Measurements from ENCODE around the gene MRRF.
"Not testable (repeated sequence)": the region's sequence is repeated elsewhere in the genome, so short reads cannot be mapped to it uniquely, and the experiment has no call there.

MRRF gene

DNA sequence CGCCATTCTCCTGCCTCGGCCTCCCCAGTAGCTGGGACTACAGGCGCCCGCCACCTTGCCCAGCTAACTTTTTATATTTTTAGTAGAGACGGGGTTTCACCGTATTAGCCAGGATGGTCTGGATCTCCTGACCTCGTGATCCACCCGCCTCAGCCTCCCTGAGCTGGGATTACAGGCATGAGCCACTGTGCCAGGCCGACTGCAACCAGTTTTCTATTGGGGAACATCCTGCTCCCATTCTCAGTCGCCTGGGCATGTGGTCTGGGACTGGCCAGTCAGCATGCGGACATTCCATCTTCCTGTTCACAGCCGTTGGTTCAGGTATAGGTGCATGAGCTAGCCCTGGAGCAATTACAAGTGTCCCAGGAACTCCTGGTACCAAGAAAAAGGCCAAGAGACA is 98.4 kb downstream of the MRRF start:
- H3K27me3 Mint-ChIP-seq (ENCODE audit: low read depth); H3K36me3 Mint-ChIP-seq (ENCODE audit: low read depth); H3K27ac Mint-ChIP-seq; H3K4me3 Mint-ChIP-seq; H3K4me1 Mint-ChIP-seq (ENCODE audit: low read depth); H3K9me3 Mint-ChIP-seq: not testable (repeated sequence)

DNA sequence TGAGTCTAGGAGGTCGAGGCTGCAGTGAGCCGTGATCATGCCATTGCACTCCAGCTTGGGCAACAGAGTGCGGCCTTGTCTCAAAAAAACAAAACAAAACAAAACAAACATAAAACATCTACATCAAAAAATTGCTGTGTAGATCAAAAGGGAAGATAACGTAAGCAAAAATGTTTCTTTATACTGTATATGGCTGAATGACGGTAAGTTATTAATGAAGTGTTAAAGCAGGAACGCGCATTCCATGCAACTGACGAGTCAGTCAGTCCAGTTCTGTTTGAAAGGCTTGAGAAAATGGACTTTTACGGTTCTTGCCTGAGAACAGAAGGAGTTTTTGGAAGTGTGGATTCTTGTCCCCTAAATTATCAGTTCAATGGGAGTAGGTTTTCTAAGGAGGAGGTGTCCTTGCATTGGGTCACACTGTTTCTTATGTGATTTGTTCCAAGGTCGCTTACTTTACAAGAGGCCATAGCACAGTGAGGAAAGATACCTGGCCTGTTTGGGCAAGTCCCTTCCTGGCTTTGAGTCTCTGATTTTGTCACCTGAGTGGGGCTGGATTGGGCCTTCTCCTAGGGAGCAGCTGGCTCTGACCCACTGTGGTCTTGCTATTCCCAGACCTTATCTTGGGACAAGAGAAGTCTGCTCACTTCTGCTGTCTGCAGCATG is 99.6 kb downstream of the MRRF start:
- Mint-ChIP-seq H3K36me3 (ENCODE audit: low read depth) (no peaks in the 10 kb centered on the region), H3K4me1 (ENCODE audit: low read depth) (no peaks in the 10 kb centered on the region)

DNA sequence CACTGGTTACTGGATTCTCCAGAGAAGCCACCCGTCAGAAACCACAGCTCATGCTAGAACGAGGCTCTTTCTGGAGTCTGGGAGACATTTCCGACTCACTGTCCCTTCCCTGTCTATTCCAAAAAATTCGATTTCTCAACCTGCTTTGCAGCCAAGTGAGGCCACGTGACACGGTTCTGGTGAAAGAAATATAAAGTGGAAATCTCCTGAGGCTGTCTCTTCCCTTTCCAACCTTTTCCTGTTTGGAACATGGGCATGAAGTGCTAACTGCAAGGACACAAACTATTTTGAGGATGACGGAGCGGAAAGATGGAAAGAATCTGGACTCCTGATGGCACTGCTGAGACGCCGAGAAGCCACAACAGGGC is 100.1 kb downstream of the MRRF start:
- H3K9me3 Mint-ChIP-seq: peaks cover 4% of the 10 kb centered on the region
- no peaks in the 10 kb centered on the region for H3K4me1 Mint-ChIP-seq (ENCODE audit: low read depth)
- no peaks in the 10 kb centered on the region for H3K27me3 Mint-ChIP-seq (ENCODE audit: low read depth)
- H3K27ac Mint-ChIP-seq: no peak overlapping the region
- no peaks in the 10 kb centered on the region for H3K36me3 Mint-ChIP-seq (ENCODE audit: low read depth)
- no peak overlapping the region for H3K4me3 Mint-ChIP-seq

More for the DNA sequence above, 99.6 kb downstream of the MRRF start:
- H3K4me3 Mint-ChIP-seq: no peak overlapping the region
- H3K27ac Mint-ChIP-seq: no peak overlapping the region
- H3K9me3 Mint-ChIP-seq: peaks cover 4% of the 10 kb centered on the region
- no peaks in the 10 kb centered on the region for H3K27me3 Mint-ChIP-seq (ENCODE audit: low read depth)

DNA sequence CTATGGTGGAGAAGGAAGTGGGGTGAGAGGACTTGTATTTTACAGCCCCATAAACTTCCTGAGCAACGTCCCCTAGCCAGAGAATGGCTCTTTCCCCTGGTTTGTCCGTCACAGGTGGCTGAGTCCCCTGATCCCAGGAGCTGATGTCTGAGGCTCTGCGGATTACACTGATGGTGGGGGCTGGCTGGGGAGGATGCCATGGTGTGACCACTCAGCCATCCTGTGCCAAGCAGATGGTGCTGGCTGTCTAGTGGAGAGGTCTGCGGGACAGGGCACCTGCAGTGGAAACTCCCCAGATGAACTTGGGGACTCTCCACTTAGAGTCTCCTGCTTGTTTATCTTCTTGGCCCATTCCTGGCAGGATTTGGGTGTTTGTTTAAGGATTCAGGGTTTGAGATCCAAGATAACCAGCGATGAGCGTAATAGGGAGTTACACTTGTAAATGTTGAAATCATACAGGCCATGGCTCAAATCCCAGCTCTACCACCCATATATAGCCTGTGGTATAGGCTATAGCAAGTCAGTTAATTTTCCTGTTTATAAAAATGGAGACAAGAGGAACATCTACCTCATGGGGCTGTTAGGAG is 101.5 kb downstream of the MRRF start:
- H3K36me3 Mint-ChIP-seq (ENCODE audit: low read depth): no peaks in the 10 kb centered on the region
- H3K9me3 Mint-ChIP-seq: peaks cover 4% of the 10 kb centered on the region
- H3K4me1 Mint-ChIP-seq (ENCODE audit: low read depth): peaks cover 3% of the 10 kb centered on the region
- H3K27ac Mint-ChIP-seq: no peak overlapping the region
- H3K27me3 Mint-ChIP-seq (ENCODE audit: low read depth): peaks cover 4% of the 10 kb centered on the region
- no peak overlapping the region for H3K4me3 Mint-ChIP-seq

DNA sequence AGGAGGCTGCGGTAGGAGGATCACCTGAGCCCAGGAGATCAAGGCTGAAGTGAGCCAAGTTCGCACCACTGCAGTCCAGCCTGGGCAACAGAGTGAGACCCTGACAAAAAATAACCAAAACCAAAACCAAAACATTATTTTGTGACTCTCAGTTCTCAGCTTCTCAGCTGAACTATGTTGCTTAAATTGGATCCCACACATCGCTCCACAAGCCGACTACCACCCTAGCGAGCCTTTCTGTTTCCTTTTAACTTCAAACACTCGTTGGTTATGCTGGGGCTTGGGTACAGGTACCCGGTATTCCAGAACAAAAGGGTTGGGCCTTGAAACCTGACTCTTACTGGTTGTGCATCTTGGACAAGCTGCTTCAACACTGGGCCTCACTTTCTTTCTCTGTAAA is 102.4 kb downstream of the MRRF start:
- Mint-ChIP-seq H3K9me3 (peaks cover 4% of the 10 kb centered on the region), H3K4me3 (no peak overlapping the region), H3K36me3 (ENCODE audit: low read depth) (no peaks in the 10 kb centered on the region), H3K27me3 (ENCODE audit: low read depth) (peaks cover 11% of the 10 kb centered on the region), H3K4me1 (ENCODE audit: low read depth) (peaks cover 8% of the 10 kb centered on the region), H3K27ac (no peak overlapping the region)

DNA sequence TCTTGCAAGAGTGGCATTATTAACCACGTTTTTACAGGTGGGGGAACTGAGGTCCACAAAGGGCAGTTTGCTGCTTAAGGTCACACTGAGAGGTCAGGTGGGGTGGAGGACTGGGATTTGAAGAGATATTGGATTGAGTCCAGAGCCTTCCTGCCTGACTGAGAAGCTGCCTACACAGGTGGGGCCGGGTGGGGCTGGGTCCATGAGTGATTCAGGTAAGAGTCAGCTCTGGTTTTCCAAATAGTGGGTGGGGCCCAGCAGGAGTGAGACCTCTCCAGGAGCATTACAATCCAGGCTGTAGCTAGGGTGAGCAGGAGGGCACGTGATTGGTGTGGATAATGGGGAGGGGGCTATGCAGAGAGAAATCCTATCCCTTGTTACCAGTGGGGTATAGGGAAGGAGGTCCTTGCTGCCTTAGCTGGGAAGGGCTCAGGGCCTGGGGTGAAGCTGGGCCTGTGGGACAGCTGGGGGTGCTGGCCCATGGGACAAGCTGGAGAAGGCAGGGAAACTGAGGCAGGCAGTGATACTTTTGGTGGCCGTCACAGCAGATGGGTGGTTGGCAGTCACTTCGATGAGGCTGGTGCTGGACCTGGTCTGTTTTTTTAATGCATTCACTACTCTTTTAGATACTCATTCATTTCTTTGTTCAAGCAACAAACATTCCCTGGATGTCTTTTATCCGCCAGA is 103.2 kb downstream of the MRRF start:
- peaks cover 4% of the 10 kb centered on the region for H3K9me3 Mint-ChIP-seq
- H3K27me3 Mint-ChIP-seq (ENCODE audit: low read depth): peaks cover 17% of the 10 kb centered on the region
- no peaks in the 10 kb centered on the region for H3K36me3 Mint-ChIP-seq (ENCODE audit: low read depth)
- H3K27ac Mint-ChIP-seq: no peak overlapping the region
- no peak overlapping the region for H3K4me3 Mint-ChIP-seq
- H3K4me1 Mint-ChIP-seq (ENCODE audit: low read depth): peaks cover 8% of the 10 kb centered on the region

DNA sequence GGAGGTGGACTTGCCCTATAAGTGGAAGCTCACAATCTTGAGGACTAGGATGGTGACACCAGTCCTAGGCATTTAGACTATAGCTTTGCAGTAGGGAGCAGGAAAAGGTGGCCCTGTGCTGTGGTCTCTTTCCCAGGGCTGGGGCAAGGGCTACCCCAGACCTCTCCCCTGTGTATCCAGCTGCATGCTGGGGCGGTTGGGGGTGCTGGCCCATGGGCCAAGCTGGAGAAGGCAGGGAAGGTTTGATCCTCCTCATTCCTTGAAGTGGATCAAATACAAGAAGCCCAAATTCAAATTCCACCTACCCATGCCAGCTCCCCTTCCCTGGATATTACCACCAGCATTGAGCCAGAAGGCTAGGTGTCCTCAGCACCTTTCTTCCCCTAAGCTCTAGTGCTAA is 104.0 kb downstream of the MRRF start:
- H3K4me3 Mint-ChIP-seq: no peak overlapping the region
- peaks cover 8% of the 10 kb centered on the region for H3K4me1 Mint-ChIP-seq (ENCODE audit: low read depth)
- H3K9me3 Mint-ChIP-seq: peaks cover 4% of the 10 kb centered on the region
- peaks cover 18% of the 10 kb centered on the region for H3K27me3 Mint-ChIP-seq (ENCODE audit: low read depth)
- H3K36me3 Mint-ChIP-seq (ENCODE audit: low read depth): no peaks in the 10 kb centered on the region
- H3K27ac Mint-ChIP-seq: no peak overlapping the region

DNA sequence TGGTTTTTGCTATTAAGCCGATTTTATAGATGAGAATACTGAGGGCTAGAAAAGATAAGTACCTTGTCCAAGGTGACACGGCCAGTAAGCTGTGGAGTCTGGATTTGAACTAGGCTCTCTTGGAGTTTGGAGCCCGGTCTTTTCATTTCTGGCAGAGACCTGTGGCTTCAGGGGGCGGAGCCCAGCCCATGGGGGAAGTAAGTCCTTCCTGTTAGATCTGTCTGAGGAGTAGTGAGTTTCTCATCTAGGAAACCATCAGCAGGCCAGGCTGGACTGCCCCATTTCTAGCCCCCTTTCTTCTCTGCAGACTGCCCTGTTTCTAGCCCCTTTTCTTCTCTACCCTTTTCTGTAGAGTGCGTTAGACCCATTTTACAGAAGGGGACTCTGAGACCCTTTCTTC is 105.6 kb downstream of the MRRF start:
- Mint-ChIP-seq H3K27me3 (ENCODE audit: low read depth) (peaks cover 18% of the 10 kb centered on the region), H3K4me3 (peak overlapping the region; percentile 59), H3K4me1 (ENCODE audit: low read depth) (peaks cover 8% of the 10 kb centered on the region), H3K27ac (no peak overlapping the region), H3K9me3 (peaks cover 4% of the 10 kb centered on the region), H3K36me3 (ENCODE audit: low read depth) (no peaks in the 10 kb centered on the region)

DNA sequence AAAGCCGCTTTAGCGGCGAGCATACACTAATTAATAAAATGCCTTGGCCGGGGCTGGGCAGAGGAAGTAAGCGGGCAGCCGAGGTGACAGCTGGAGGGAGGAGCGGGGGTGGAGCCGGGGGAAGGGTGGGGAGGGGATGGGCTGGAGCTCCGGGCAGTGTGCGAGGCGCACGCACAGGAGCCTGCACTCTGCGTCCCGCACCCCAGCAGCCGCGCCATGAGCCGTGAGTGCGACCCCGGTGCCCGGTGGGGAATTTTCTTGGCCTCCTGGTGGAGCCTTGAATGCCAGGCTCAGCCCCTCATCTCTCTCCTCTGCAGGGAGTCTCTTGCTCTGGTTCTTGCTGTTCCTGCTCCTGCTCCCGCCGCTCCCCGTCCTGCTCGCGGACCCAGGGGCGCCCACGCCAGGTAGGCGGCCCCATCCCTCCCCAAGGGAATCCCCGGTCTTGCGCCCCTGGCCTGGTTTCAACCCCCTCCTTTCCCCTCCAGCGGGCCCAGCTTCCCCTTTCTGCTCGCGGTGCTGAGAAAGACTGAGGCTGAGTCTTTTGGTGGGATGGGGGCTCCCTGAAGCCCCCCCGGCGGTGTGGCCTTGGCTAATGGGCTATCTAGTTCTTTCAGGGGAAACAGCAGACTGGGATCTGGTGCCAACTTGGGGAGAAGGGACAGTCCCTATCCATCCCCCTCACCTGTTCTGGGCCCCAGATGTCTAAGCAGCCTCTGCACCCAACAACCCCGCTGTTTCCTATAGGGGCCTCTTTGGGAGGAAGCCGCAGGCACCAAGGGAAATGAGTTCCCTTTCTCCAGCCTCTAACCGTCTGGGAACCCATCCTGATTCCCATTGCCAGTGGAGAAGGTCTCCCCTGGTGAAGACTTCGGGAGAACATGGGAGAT is 106.4 kb downstream of the MRRF start, which contains the start of gene PTGS1:
Gene PTGS1, plus strand, starts transcription at position 156 of the 887 bp plus-strand sequence. Its CDS starts 61 bp downstream, at position 217.
- H3K36me3 Mint-ChIP-seq (ENCODE audit: low read depth): no peaks in the 10 kb centered on the region
- H3K4me3 Mint-ChIP-seq: peak within 1 kb of the TSS; percentile 59
- H3K27me3 Mint-ChIP-seq (ENCODE audit: low read depth): peaks cover 18% of the 10 kb centered on the region
- peaks cover 4% of the 10 kb centered on the region for H3K9me3 Mint-ChIP-seq
- no peak within 1 kb of the TSS for H3K27ac Mint-ChIP-seq
- H3K4me1 Mint-ChIP-seq (ENCODE audit: low read depth): peaks cover 8% of the 10 kb centered on the region

DNA sequence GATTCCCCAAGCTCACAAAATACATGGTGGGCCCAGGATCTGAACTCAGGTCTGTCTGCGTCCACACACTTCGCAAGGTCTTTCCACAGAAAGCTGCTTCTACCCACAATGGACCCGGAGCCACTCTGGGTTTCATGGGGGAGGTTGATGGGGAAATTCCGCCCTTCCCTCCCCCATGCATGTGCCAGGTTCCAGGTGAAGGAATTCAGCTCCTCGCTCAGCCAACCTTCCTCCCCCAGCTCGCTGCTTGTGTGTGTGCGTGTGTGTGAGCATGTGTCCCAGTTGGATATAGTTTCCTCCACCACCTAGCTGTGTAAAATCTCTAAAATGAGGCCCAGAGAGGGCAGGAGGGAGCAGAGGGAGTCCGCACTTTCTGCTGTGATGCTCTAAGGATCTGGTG is 107.2 kb downstream of the MRRF start:
- Mint-ChIP-seq H3K4me1 (ENCODE audit: low read depth) (peaks cover 8% of the 10 kb centered on the region), H3K36me3 (ENCODE audit: low read depth) (no peaks in the 10 kb centered on the region), H3K27ac (no peak overlapping the region), H3K27me3 (ENCODE audit: low read depth) (peaks cover 18% of the 10 kb centered on the region), H3K4me3 (no peak overlapping the region), H3K9me3 (peaks cover 4% of the 10 kb centered on the region)

DNA sequence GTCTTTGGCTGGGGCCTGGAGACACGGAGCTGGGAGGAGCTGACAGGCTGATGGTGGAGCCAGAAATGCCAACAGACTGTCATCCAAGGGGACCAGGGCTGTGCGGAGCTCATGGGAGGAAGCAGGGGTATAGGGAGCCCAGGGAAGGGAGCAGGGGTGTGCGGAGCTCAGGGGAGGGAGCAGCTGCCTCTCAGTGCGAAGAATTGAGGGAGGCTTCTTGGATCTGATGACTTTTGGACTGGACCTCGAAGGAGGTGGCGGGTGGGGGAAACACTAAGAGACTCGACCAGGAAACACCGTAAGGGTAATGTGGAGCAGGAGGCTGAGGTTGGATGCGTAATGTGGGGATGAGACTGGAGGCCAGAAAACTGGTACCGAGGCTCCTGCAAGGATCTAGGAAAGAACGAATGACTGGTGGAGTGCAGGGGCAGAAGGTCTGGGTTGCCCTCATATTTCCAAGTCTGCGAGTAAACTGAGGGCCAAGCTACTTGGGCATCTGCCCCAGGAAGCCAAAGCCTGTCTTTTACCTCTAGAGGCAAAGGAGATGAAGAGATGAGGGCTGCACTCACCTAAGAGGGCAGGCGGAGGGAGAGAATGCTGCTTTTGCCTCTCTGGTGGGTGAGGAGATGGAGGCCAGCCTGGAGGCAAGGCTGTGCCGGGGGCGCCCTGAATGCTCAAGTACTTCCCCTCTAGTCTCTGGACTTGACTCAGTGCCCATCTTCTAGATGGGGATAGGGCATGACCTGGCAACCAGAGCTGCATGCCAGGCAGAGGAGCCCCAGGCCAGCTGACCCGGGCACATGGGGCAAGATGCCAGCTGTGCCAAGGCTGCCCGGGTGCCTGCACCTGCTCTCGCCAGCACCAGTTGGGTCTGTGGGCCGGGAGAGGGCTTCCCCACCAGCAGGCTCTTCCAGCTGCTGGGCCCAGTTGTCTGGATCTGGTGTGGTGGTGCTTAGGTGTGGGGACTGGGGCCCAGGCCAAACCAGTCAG is 108.5 kb downstream of the MRRF start:
- Mint-ChIP-seq H3K36me3 (ENCODE audit: low read depth) (no peaks in the 10 kb centered on the region), H3K27me3 (ENCODE audit: low read depth) (peaks cover 18% of the 10 kb centered on the region)

DNA sequence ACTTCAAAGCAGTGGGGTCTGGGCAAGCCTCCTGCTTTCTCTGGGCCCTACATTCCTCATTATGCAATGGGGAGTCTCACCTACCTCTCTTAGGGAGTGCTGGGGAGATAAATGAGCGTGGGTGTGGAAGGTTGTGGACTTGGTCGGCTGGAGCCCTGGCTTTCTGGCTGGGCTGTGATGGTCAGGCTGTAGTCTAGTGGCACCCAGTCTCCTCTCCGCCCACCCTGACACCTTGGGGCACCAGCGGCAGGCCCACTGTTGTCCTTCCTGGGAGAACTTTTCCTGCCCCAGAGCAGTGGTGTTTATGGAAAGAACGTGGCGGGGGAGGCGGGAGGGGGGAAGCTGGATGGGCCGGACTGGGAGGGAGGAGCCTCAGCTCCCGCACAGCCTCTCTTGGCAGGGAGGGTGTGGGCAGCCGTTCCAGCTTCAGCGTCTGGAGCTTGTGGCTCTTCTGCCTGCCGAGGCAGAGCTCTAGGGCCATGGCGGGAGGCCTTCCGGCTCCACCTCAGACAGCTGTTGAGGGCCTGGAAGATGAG is 110.3 kb downstream of the MRRF start:
- Mint-ChIP-seq H3K4me3 (no peak overlapping the region), H3K4me1 (ENCODE audit: low read depth) (peaks cover 8% of the 10 kb centered on the region), H3K27ac (no peak overlapping the region), H3K9me3 (no peaks in the 10 kb centered on the region), H3K27me3 (ENCODE audit: low read depth) (peaks cover 18% of the 10 kb centered on the region), H3K36me3 (ENCODE audit: low read depth) (no peaks in the 10 kb centered on the region)

More for the DNA sequence above, 108.5 kb downstream of the MRRF start:
- Mint-ChIP-seq H3K27ac (no peak overlapping the region), H3K4me1 (ENCODE audit: low read depth) (peaks cover 8% of the 10 kb centered on the region), H3K4me3 (no peak overlapping the region), H3K9me3 (peaks cover 4% of the 10 kb centered on the region)

DNA sequence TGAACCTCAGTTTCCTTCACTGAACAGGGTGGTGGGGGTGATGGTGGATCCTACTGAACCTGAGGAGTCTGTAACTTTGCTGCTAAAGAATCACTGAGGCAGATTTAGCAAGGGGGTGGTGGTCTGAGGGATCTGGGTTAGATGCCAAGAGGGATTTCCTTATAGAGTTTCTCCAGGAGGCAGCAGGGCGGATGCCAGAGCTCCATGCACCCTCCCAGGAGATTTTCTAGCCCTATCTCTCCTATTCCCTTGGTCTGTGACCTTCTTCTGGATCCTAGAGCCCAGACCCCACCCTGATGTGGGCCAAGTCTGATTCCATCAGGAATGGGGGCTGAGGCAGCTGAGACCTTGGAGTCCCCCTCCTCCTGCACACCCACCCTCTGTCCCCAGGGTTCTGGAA is 112.1 kb downstream of the MRRF start:
- no peaks in the 10 kb centered on the region for H3K4me1 Mint-ChIP-seq (ENCODE audit: low read depth)
- H3K9me3 Mint-ChIP-seq: no peaks in the 10 kb centered on the region
- no peaks in the 10 kb centered on the region for H3K36me3 Mint-ChIP-seq (ENCODE audit: low read depth)
- no peak overlapping the region for H3K4me3 Mint-ChIP-seq
- H3K27me3 Mint-ChIP-seq (ENCODE audit: low read depth): peaks cover 10% of the 10 kb centered on the region
- no peak overlapping the region for H3K27ac Mint-ChIP-seq
